ENCODE results near the gene CRYBG1. TPM values are rescaled to one million over a fixed set of nuclear protein-coding genes. Genes with fewer than 3 reads are reported as not detected.
"Not testable (repeated sequence)": the region's sequence is repeated elsewhere in the genome, so short reads cannot be mapped to it uniquely, and the experiment has no call there.

Gene CRYBG1
- total and polyA plus RNA-seq, 2 of the 13 experiments (the other 11 are each of a cell fraction or from before 2014, with no cell fraction given), result 10.1 to 21.9 TPM

DNA sequence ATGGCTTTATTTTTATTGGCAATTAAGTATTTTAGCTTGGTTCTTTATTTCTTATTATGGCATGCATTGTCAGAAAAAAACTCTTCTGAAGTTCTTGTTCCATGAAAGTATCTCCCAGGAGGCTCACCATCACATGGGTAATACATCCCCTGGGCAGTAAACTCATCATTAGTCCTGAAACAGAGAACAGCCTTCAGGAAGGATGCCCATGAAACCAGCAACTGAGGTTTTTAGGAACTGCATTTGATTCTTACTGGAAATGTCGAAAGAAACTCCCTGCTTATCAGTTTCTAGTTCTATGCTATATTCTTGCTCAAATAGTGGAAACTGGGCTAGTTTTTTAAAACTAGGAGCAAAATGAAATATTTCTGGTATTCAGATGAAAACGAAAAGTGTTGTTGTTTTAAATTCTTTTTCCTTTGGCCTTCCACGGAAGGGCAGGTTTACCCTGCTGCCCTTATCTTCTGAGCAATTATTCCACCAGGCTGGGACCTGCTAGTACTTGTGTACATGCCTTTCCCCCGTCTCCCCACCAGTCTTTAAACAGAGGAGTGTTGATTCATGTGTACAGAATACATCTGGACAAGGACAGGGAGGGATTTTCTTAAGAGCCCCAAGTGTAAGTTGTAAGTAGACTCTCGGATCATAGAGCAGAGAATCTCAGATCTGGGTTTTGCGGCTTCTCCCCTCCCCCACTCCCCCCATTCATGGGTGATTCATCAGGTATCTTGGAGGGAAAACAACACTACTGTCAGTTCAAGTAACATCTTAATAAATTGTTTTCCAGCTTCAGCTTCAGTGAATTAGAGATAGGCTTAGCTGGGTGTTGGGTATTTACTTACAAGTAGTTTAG lies 187.3 kb downstream of the CRYBG1 start (continued):
- TF ChIP-seq STAT6 (CRISPR knock-in tag; IDR thresholded peaks at IDR 0.05; ENCODE audit: borderline replicate concordance) (0 out of 2 replicates have a peak, but pooled peaks have one; percentile 22), ZNF260 (CRISPR knock-in tag; IDR thresholded peaks at IDR 0.05; ENCODE audit: borderline replicate concordance, low read depth) (no peak)

DNA sequence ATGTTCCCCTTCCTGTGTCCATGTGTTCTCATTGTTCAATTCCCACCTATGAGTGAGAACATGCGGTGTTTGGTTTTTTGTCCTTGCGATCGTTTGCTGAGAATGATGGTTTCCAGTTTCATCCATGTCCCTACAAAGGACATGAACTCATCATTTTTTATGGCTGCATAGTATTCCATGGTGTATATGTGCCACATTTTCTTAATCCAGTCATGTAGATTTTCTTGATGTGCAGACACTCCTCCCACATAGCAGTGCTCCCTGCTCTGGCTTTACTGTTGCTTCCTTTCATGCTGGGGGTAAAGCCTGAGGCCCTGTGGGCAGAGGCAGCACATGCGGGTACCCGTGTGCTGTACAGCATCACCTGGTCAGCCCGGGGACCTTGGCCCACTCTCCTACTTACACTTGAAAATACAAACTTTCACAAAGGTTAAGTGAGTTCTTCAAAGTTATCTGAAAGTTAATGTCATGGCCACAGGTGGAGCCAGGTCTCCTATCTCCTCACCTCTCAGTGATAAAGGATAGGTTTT lies 188.5 kb downstream of the CRYBG1 start:
- DNase-seq (ENCODE audit: low spot score); H3K9ac ChIP-seq (ENCODE audit: insufficient read depth, low read depth, low read length); CTCF ChIA-PET (ENCODE audit: low intra/inter-chr PET ratio, low total read pairs); H4K20me1 ChIP-seq (ENCODE audit: insufficient read depth, low read length); FAIRE-seq; BruUV-seq (replicated peaks); H3K27me3 ChIP-seq (ENCODE audit: control insufficient read depth in 1 of 2, insufficient read depth in 2 of 2, low read length in 2 of 2); H2AFZ ChIP-seq (ENCODE audit: low read length); ATAC-seq; H3K4me3 ChIP-seq (replicated peaks in 1 of 3; ENCODE audit: insufficient read depth in 1 of 3, low read depth in 2 of 3, low read length in 3 of 3); H3K4me2 ChIP-seq (ENCODE audit: low read depth, low read length); H3K79me2 ChIP-seq (ENCODE audit: insufficient read depth, low read length); H3K9me3 ChIP-seq (ENCODE audit: low read length); H3K27ac ChIP-seq (ENCODE audit: extremely low read length, insufficient read depth, low read length); POLR2A ChIA-PET; in situ Hi-C loops (cut with HindIII; ENCODE audit: extremely low pct_ligation_motif_present, low pct_unique_long_range_greater_than_20kb): not testable (repeated sequence)
- peaks cover 38% of the 10 kb centered on the region for H3K4me1 ChIP-seq (ENCODE audit: insufficient read depth, low read length)
- WGBS (ENCODE audit: low lambda C conversion rate), result 97% methylated on average over 6 of the region's 6 CpGs
- peaks cover 9 to 28% of the 10 kb centered on the region in 2 experiments; a peak in 4 of 5 replicates for H3K36me3 ChIP-seq (replicated peaks in 1 of 2; ENCODE audit: control insufficient read depth in 1 of 2, insufficient read depth in 2 of 2, low read length in 2 of 2)
- intact Hi-C loops (cut with micrococcal nuclease; ENCODE audit: unreplicated experiment), result loop anchor here (5.0 kb wide), 1 partner anchor 37 kb away; no protein-coding TSS in a partner anchor
